Measurements from ENCODE around the gene G2E3. TPM values are rescaled to one million over a fixed set of nuclear protein-coding genes. Genes with fewer than 3 reads are reported as not detected.

The G2E3 gene
- total and polyA plus RNA-seq, 2 donors (not counting 3 experiments of a cell fraction or from before 2014, with no cell fraction given): 4.2 to 34.8 TPM

- Histone ChIP-seq H3K9ac (replicated peaks; ENCODE audit: extremely low read depth, insufficient read depth, low read length) (no peak overlapping the region), H3K9me1 (replicated peaks; ENCODE audit: control insufficient read depth, extremely low read depth, insufficient read depth, low read length) (no peaks in the 10 kb centered on the region), H3K36me3 (ENCODE audit: control insufficient read depth in 2 of 2, extremely low read depth in 1 of 2, insufficient read depth in 2 of 2, low read length in 2 of 2) (no peaks in the 10 kb centered on the region), H2AFZ (ENCODE audit: low read depth, low read length) (no peak overlapping the region), H3K79me2 (ENCODE audit: control insufficient read depth, insufficient read depth, low read length) (no peaks in the 10 kb centered on the region), H3K27me3 (ENCODE audit: control insufficient read depth in 2 of 2, insufficient read depth in 2 of 2, low read length in 2 of 2) (no peaks in the 10 kb centered on the region), H4K20me1 (replicated peaks; ENCODE audit: control insufficient read depth, extremely low read depth, insufficient read depth, low read length) (no peaks in the 10 kb centered on the region), H3K4me3 (replicated peaks in 1 of 3; ENCODE audit: insufficient read depth in 1 of 3, low read depth in 1 of 3, low read length in 3 of 3) (no peak overlapping the region), H3K4me2 (ENCODE audit: insufficient read depth, low read length) (no peak overlapping the region), H3K27ac (ENCODE audit: insufficient read depth, low read depth, low read length) (no peak overlapping the region), H3K4me1 (ENCODE audit: control insufficient read depth, extremely low read depth, insufficient read depth, low read length) (no peaks in the 10 kb centered on the region), H3K9me3 (replicated peaks; ENCODE audit: control insufficient read depth, insufficient read depth, low read length) (no peaks in the 10 kb centered on the region)
- FAIRE-seq: no peak
- POLR2A ChIA-PET: no interaction called here
- TF ChIP-seq MAX (IDR thresholded peaks at IDR 0.05; ENCODE audit: insufficient read depth, insufficient read length): no peak
- no peak for TF ChIP-seq POLR2A (IDR thresholded peaks at IDR 0.05; ENCODE audit: low read depth, low read length)
- TF ChIP-seq MYC (IDR thresholded peaks at IDR 0.05; ENCODE audit: low read depth, low read length): no peak
- no peak for TF ChIP-seq EZH2 (IDR thresholded peaks at IDR 0.05; ENCODE audit: borderline replicate concordance, low read depth, low read length, severe bottlenecking)
- no peak for TF ChIP-seq CTCF (IDR thresholded peaks at IDR 0.05; ENCODE audit: extremely low read depth in 1 of 2, insufficient read depth in 1 of 2, low read depth in 1 of 2, low read length in 2 of 2)
- no peak for TF ChIP-seq POLR2AphosphoS5 (IDR thresholded peaks at IDR 0.05; ENCODE audit: insufficient read depth, low read depth, low read length)
- no peak for TF ChIP-seq JUN (IDR thresholded peaks at IDR 0.05; ENCODE audit: borderline replicate concordance, insufficient read depth, insufficient read length, low read depth)
- TF ChIP-seq FOS (IDR thresholded peaks at IDR 0.05; ENCODE audit: borderline replicate concordance, insufficient read depth, low read length): no peak
- no peak for TF ChIP-seq GATA2 (IDR thresholded peaks at IDR 0.05; ENCODE audit: insufficient read depth, insufficient read length, low read depth, low read length)
- intact Hi-C loops (cut with micrococcal nuclease) (loop anchor here (10.0 kb wide), 1 partner anchor 1772 kb away; no protein-coding TSS in a partner anchor), dilution Hi-C loops (cut with MboI; ENCODE audit: extremely low pct_ligation_motif_present, low sequenced_read_pairs) (no loop called here)
- DNase-seq (ENCODE audit: low read depth, low spot score): no peak
- CTCF ChIA-PET: interaction anchor here (0.7 kb wide), 1 partner anchor 84 kb away, joined by 3 read pairs; no protein-coding TSS in a partner anchor
- BruUV-seq (replicated peaks): no TSS peak
Observed at GRCh38 chr14:30527196-30527595, 31.8 kb upstream of the G2E3 start.

All from endothelial cell of umbilical vein (primary cell).